ENCODE data around the gene FBXO4.
A peak's percentile ranks its signal among the peaks of the same experiment; 100 is the strongest.
"Not testable (repeated sequence)": the region's sequence is repeated elsewhere in the genome, so short reads cannot be mapped to it uniquely, and the experiment has no call there.

FBXO4 gene

GRCh38 chr5:41978676-41979075 lies 53.6 kb downstream of the FBXO4 start:
- CTCF ChIA-PET: no interaction called here
- TF ChIP-seq PKNOX1 (IDR thresholded peaks at IDR 0.05) (no peak), NFRKB (IDR thresholded peaks at IDR 0.05) (no peak), ZNF384 (IDR thresholded peaks at IDR 0.05) (no peak), FOXK2 (IDR thresholded peaks at IDR 0.05) (no peak)
- POLR2A ChIA-PET: no interaction called here
- no peak for DNase-seq (ENCODE audit: extremely low spot score)

- ChIA-PET POLR2A (no interaction called here), CTCF (no interaction called here)
- TF ChIP-seq ELF4 (IDR thresholded peaks at IDR 0.05): no peak
- TF ChIP-seq L3MBTL2 (conservative IDR thresholded peaks at IDR 0.05): no peak
- no peak for TF ChIP-seq BHLHE40 (IDR thresholded peaks at IDR 0.05; ENCODE audit: borderline replicate concordance)
- TF ChIP-seq ZNF384 (IDR thresholded peaks at IDR 0.05): 0 out of 2 replicates have a peak, but pooled peaks have one; percentile 21
- TF ChIP-seq PKNOX1 (IDR thresholded peaks at IDR 0.05): 0 out of 2 replicates have a peak, but pooled peaks have one; percentile 34
Measured at GRCh38 chr5:41980396-41980795, 55.3 kb downstream of the FBXO4 start.

DNA sequence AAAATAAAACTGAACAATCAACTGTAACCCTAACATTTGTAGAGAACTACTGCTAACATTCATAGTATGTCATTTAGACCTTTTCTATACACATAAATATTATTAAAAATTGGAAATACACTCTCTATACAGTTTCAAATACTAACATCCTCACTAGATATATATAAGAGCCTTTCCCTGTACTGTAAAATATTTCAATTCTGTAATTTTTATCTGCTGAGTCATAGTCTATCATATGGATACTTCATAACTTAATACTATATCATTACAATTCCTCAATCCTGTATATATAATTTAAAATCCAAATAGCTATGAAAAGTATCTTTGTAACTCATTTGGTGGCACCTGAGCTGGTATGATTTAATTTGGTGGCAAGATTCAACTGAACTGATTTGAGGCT lies 55.8 kb downstream of the FBXO4 start:
- TF ChIP-seq LEF1 (IDR thresholded peaks at IDR 0.05; ENCODE audit: borderline replicate concordance) (no peak), L3MBTL2 (conservative IDR thresholded peaks at IDR 0.05) (no peak), FOXM1 (IDR thresholded peaks at IDR 0.05; ENCODE audit: borderline replicate concordance) (no peak), PKNOX1 (IDR thresholded peaks at IDR 0.05) (no peak), BHLHE40 (IDR thresholded peaks at IDR 0.05; ENCODE audit: borderline replicate concordance) (no peak), FOXK2 (IDR thresholded peaks at IDR 0.05) (no peak), ARNT (IDR thresholded peaks at IDR 0.05) (no peak), ZNF384 (IDR thresholded peaks at IDR 0.05) (no peak), CTBP1 (IDR thresholded peaks at IDR 0.05; ENCODE audit: borderline replicate concordance) (no peak), SP1 (IDR thresholded peaks at IDR 0.05) (no peak), FOXA1 (IDR thresholded peaks at IDR 0.05) (no peak), ELF4 (IDR thresholded peaks at IDR 0.05) (no peak), SUZ12 (IDR thresholded peaks at IDR 0.05) (no peak), TARDBP (IDR thresholded peaks at IDR 0.05) (no peak), NFRKB (IDR thresholded peaks at IDR 0.05) (no peak), HDGF (IDR thresholded peaks at IDR 0.05; ENCODE audit: borderline replicate concordance) (no peak)
- ChIA-PET POLR2A (no interaction called here), CTCF (no interaction called here)
- no peak for DNase-seq (ENCODE audit: extremely low spot score)

More at GRCh38 chr5:41980396-41980795, 55.3 kb downstream of the FBXO4 start:
- DNase-seq (ENCODE audit: extremely low spot score): no peak

DNA sequence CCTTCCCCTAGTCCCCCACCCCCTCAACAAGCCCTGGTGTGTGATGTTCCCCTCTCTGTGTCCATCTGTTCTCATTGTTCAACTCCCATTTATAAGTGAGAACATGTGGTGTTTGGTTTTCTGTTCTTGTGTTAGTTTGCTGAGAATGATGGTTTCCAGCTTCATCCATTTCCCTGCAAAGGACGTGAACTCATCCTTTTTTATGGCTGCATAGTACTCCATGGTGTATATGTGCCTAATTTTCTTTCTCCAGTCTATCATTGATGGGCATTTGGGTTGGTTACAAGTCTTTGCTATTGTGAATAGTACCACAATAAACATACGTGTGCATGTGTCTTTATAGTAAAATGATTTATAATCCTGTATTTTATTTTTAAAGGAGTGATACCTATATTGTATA lies 57.8 kb downstream of the FBXO4 start:
- CTCF ChIA-PET; DNase-seq (ENCODE audit: extremely low spot score); POLR2A ChIA-PET: not testable (repeated sequence)

GRCh38 chr5:41983284-41983683 lies 58.2 kb downstream of the FBXO4 start:
- TF ChIP-seq HDGF (IDR thresholded peaks at IDR 0.05; ENCODE audit: borderline replicate concordance): no peak
- no peak for TF ChIP-seq BHLHE40 (IDR thresholded peaks at IDR 0.05; ENCODE audit: borderline replicate concordance)
- no peak for TF ChIP-seq CTBP1 (IDR thresholded peaks at IDR 0.05; ENCODE audit: borderline replicate concordance)
- no peak for TF ChIP-seq L3MBTL2 (conservative IDR thresholded peaks at IDR 0.05)
- no peak for TF ChIP-seq ELF4 (IDR thresholded peaks at IDR 0.05)
- TF ChIP-seq ARNT (IDR thresholded peaks at IDR 0.05): no peak
- ChIA-PET POLR2A (no interaction called here), CTCF (no interaction called here)
- DNase-seq (ENCODE audit: extremely low spot score): no peak

DNA sequence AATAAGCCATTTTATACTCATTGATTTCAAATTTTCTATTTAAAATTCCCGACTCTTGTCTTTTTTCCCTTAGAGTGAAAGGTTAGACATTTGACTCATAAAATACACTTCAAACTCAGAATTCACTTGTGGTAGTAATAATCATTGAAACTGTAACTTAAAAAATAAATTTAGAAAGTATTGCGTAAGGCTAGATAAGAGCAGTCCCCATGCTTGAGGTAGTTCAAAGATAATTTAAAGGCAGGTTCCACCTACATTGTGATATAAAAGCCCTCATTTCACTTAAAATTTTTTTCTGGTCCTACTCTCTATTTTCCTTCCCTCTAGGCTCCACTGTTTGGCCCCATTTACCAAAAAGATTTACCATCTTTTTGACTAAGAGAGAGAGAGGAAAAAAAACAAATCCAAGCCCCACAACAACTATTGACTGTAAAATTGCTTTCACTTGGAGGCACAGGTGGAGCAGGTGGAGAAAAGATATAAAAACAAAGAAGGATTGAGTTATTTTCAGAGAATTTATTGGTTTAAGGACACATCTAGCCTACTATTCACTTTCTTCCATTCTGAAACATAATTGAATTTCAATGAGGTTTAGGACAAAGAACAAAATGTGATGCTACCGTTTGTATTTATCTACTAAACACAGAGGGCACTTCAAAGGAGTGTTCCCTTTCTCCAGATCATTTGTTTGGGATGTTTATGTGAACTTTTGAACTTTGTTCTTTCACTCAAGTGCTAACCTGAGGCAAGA lies 61.0 kb downstream of the FBXO4 start:
- no peak for DNase-seq (ENCODE audit: extremely low spot score)
- ChIA-PET POLR2A (no interaction called here), CTCF (no interaction called here)
- TF ChIP-seq LEF1 (IDR thresholded peaks at IDR 0.05; ENCODE audit: borderline replicate concordance) (no peak), ZNF384 (IDR thresholded peaks at IDR 0.05) (no peak), TARDBP (IDR thresholded peaks at IDR 0.05) (no peak), FOXM1 (IDR thresholded peaks at IDR 0.05; ENCODE audit: borderline replicate concordance) (no peak), SUZ12 (IDR thresholded peaks at IDR 0.05) (no peak), FOXK2 (IDR thresholded peaks at IDR 0.05) (no peak), ELF4 (IDR thresholded peaks at IDR 0.05) (no peak), L3MBTL2 (conservative IDR thresholded peaks at IDR 0.05) (no peak), NFRKB (IDR thresholded peaks at IDR 0.05) (no peak), CTBP1 (IDR thresholded peaks at IDR 0.05; ENCODE audit: borderline replicate concordance) (no peak), PKNOX1 (IDR thresholded peaks at IDR 0.05) (no peak), BHLHE40 (IDR thresholded peaks at IDR 0.05; ENCODE audit: borderline replicate concordance) (no peak), SP1 (IDR thresholded peaks at IDR 0.05) (no peak), ARNT (IDR thresholded peaks at IDR 0.05) (no peak), HDGF (IDR thresholded peaks at IDR 0.05; ENCODE audit: borderline replicate concordance) (no peak), FOXA1 (IDR thresholded peaks at IDR 0.05) (no peak)
